ENCODE measurements around the gene PRKRA. TPM values are rescaled to one million over a fixed set of nuclear protein-coding genes. Genes with fewer than 3 reads are reported as not detected.

PRKRA gene
- total RNA-seq = 30.2 and 46.2 TPM in 2 replicates

GRCh38 chr2:178450774-178451525, at the start of gene PRKRA, which contains the start of gene PJVK:
PRKRA (minus strand) TSS chr2:178451175; CDS start chr2:178451030, 145 bp downstream.
PJVK (plus strand) TSS chr2:178451378; CDS start chr2:178453410, 2,032 bp downstream.

GRCh38 chr2:178480227-178481181, 29.5 kb upstream of the PRKRA start, which contains the start of gene PLEKHA3:
PLEKHA3 (plus strand) TSS chr2:178480457; CDS start chr2:178480870, 413 bp downstream.

GRCh38 chr2:178478439-178479274, 27.7 kb upstream of the PRKRA start, which contains the start of gene FKBP7:
FKBP7 (minus strand) TSS chr2:178478600; CDS start chr2:178478499, 101 bp downstream.

Other genes with a start within 250 kb of the PRKRA start
- gene PJVK, start 203 bp upstream of the PRKRA start, total RNA-seq = not detected in 2 replicates
- 10.3 and 11.4 TPM in 2 replicates for gene FKBP7, start 27.4 kb upstream of the PRKRA start, total RNA-seq
- gene PLEKHA3, start 29.3 kb upstream of the PRKRA start, total RNA-seq = 5.0 and 5.7 TPM in 2 replicates

Measured in mammary microvascular endothelial cell (primary cell).